Thyroid gland (tissue), 4 donors: ENCODE results near the gene H2BK1. TPM values are rescaled to one million over a fixed set of nuclear protein-coding genes. Genes with fewer than 3 reads are reported as not detected.

ENCODE experiments used
- DNase-seq, 2 donors: peaks; one replicate each; pipeline ENCODE4 v3.0.0-alpha.2; 2019
- H3K27ac ChIP-seq, 3 donors: fragments of 200-600 bp; sonication (generic); 1 replicate in 2 of 3; 2 replicates in 1 of 3; pipeline ENCODE4 v1.5.1; 2016 to 2019; ENCODE audit warnings: mild to moderate bottlenecking in 1 of 3, moderate library complexity in 1 of 3
- H3K27me3 ChIP-seq: fragments of 200-600 bp; sonication (generic); one replicate; pipeline ENCODE4 v1.5.1; 2019
- H3K36me3 ChIP-seq, 2 donors: fragments of 200-600 bp; sonication (generic); one replicate each; pipeline ENCODE4 v1.5.1; 2016 to 2019
- H3K4me1 ChIP-seq, 2 donors: fragments of 200-600 bp; sonication (generic); one replicate each; pipeline ENCODE4 v1.5.1; 2017 to 2019
- H3K4me3 ChIP-seq, 3 donors: fragments of 200-600 bp; sonication (generic); replicated peaks in 1 of 3; 1 replicate in 2 of 3; 2 replicates in 1 of 3; pipeline ENCODE4 v1.5.1; 2016; ENCODE audit warnings: mild to moderate bottlenecking in 1 of 3
- H3K9me3 ChIP-seq: fragments of 200-600 bp; sonication (generic); one replicate; pipeline ENCODE4 v1.5.1; 2017
- CTCF ChIP-seq, 6 experiments: fragments of 200-600 bp in 3 of 6; fragments of 450-650 bp in 3 of 6; sonication (generic) in 3 of 6; IDR thresholded peaks; one replicate each; pipeline ENCODE4 v1.5.1; 2016 to 2019; ENCODE audit warnings: antibody characterized with exemption in 6 of 6, mild to moderate bottlenecking in 2 of 6, inconsistent platforms in 1 of 6, moderate library complexity in 1 of 6
- POLR2A ChIP-seq, 2 donors: fragments of 450-650 bp; IDR thresholded peaks; one replicate each; pipeline ENCODE4 v1.6.1; 2017; ENCODE audit warnings: antibody characterized with exemption in 2 of 2, mild to moderate bottlenecking in 2 of 2, moderate library complexity in 1 of 2
- WGBS, 2 donors: methylation state at CpG; one replicate each; pipeline ENCODE4 v1.1.5; 2017; 5-methylcytosine and 5-hydroxymethylcytosine counted together
- intact Hi-C: fragments of 100-400 bp; cut with DNase I; formaldehyde crosslinking; loops from one replicate; pipeline ENCODE4 v1.15.1; 2023
- total RNA-seq, 4 donors: library from RNA; depleted of rRNA; stranded (reverse); fragments of >200 nt; gene quantifications; one replicate each; pipeline ENCODE4 v1.2.3, GENCODE V29; 2016

Gene H2BK1
- total RNA-seq = not detected

- peaks cover 18 to 21% of the 10 kb centered on the region in 2 donors for H3K36me3 ChIP-seq
- no peaks in the 10 kb centered on the region for H3K4me1 ChIP-seq
- no peak within 1 kb of the TSS for H3K4me3 ChIP-seq
- intact Hi-C loops = no loop called here
- H3K9me3 ChIP-seq = no peaks in the 10 kb centered on the region
- no peak for TF ChIP-seq POLR2A (IDR thresholded peaks at IDR 0.05)
- TF ChIP-seq CTCF (IDR thresholded peaks at IDR 0.05) = no peak
- WGBS, 2 donors = 69 to 70% methylated on average over 17 of the region's 17 CpGs
- H3K27me3 ChIP-seq = no peaks in the 10 kb centered on the region
- no peak within 1 kb of the TSS for H3K27ac ChIP-seq
- no peak for DNase-seq
These were observed at the start of gene H2BK1 for GRCh38 chr7:151210087-151210854. Gene H2BK1 (minus strand): TSS chr7:151210488. CDS start chr7:151210318, 170 bp downstream.

- Histone ChIP-seq H3K27ac (no peak overlapping the region), H3K4me3 (no peak overlapping the region), H3K27me3 (no peaks in the 10 kb centered on the region), H3K9me3 (no peaks in the 10 kb centered on the region), H3K4me1 (peaks cover 0 to 3% of the 10 kb centered on the region in 2 donors), H3K36me3 (no peaks in the 10 kb centered on the region)
- DNase-seq = no peak
- intact Hi-C loops = no loop called here
- WGBS, 2 donors = 91 to 92% methylated on average over 7 of the region's 7 CpGs
- no peak for TF ChIP-seq POLR2A (IDR thresholded peaks at IDR 0.05)
- no peak for TF ChIP-seq CTCF (IDR thresholded peaks at IDR 0.05)
These were observed 47.7 kb upstream of the H2BK1 start for GRCh38 chr7:151257990-151258389.

- no peak for DNase-seq
- 53% methylated on average over 16 of the region's 16 CpGs for WGBS, 2 donors
- intact Hi-C loops = no loop called here
These were observed 46.2 kb upstream of the H2BK1 start for GRCh38 chr7:151256410-151257045.

GRCh38 chr7:151255390-151255789, 45.1 kb upstream of the H2BK1 start:
- no peak overlapping the region for H3K27ac ChIP-seq
- intact Hi-C loops = no loop called here
- TF ChIP-seq POLR2A (IDR thresholded peaks at IDR 0.05) (no peak), CTCF (IDR thresholded peaks at IDR 0.05) (no peak)
- no peaks in the 10 kb centered on the region for H3K27me3 ChIP-seq
- no peak for DNase-seq
- peaks cover 13 to 24% of the 10 kb centered on the region in 2 donors for H3K4me1 ChIP-seq
- no peak overlapping the region for H3K4me3 ChIP-seq
- H3K36me3 ChIP-seq = no peaks in the 10 kb centered on the region
- WGBS, 2 donors = 75 to 79% methylated on average over 7 of the region's 7 CpGs
- no peaks in the 10 kb centered on the region for H3K9me3 ChIP-seq

More at GRCh38 chr7:151256410-151257045, 46.2 kb upstream of the H2BK1 start:
- no peaks in the 10 kb centered on the region for H3K27me3 ChIP-seq
- H3K9me3 ChIP-seq = no peaks in the 10 kb centered on the region
- TF ChIP-seq CTCF (IDR thresholded peaks at IDR 0.05) (no peak), POLR2A (IDR thresholded peaks at IDR 0.05) (no peak)
- H3K36me3 ChIP-seq = no peaks in the 10 kb centered on the region
- H3K4me1 ChIP-seq = peaks cover 4 to 13% of the 10 kb centered on the region in 2 donors
- H3K4me3 ChIP-seq = no peak overlapping the region
- no peak overlapping the region for H3K27ac ChIP-seq

GRCh38 chr7:151254851-151255250, 44.6 kb upstream of the H2BK1 start:
- WGBS, 2 donors = 86 to 87% methylated on average over 11 of the region's 11 CpGs
- TF ChIP-seq CTCF (IDR thresholded peaks at IDR 0.05) (no peak), POLR2A (IDR thresholded peaks at IDR 0.05) (no peak)

More at GRCh38 chr7:151254851-151255250, 44.6 kb upstream of the H2BK1 start:
- intact Hi-C loops = no loop called here
- no peaks in the 10 kb centered on the region for H3K36me3 ChIP-seq
- H3K4me1 ChIP-seq = peaks cover 15 to 29% of the 10 kb centered on the region in 2 donors
- H3K4me3 ChIP-seq = no peak overlapping the region
- no peak overlapping the region for H3K27ac ChIP-seq
- no peaks in the 10 kb centered on the region for H3K9me3 ChIP-seq
- no peak for DNase-seq
- no peaks in the 10 kb centered on the region for H3K27me3 ChIP-seq
